Kidney (tissue), 14 donors: ENCODE results near the gene NTNG2. TPM values are rescaled to one million over a fixed set of nuclear protein-coding genes. Genes with fewer than 3 reads are reported as not detected.

ENCODE experiments used
- DNase-seq, 5 donors: peaks; one replicate each; pipeline ENCODE4 v3.0.0-alpha.2; 2013 to 2020
- FAIRE-seq: peaks from 2 replicates; lab custom pipeline; 2012; peaks lifted over from hg19 to GRCh38; lab: Jason Lieb, UNC
- H3K27ac ChIP-seq, 2 donors: one replicate each; pipeline ENCODE4 v1.7.0; 2013; ENCODE audit warnings: low read depth in 2 of 2, low read length in 2 of 2, inconsistent platforms in 1 of 2
- H3K27me3 ChIP-seq: one replicate; pipeline ENCODE4 v1.7.1; 2013; ENCODE audit warnings: low read length, inconsistent platforms; ENCODE audit not compliant: control insufficient read depth, insufficient read depth
- H3K36me3 ChIP-seq, 3 donors: one replicate each; pipeline versions ENCODE4 v1.7.0 to v1.7.1; 2013; ENCODE audit warnings: low read length in 3 of 3, control low read depth in 1 of 3, inconsistent platforms in 1 of 3; ENCODE audit not compliant: insufficient read depth in 3 of 3, control insufficient read depth in 2 of 3
- H3K4me1 ChIP-seq, 3 donors: one replicate each; pipeline versions ENCODE4 v1.7.0 to v1.7.1; 2013; ENCODE audit warnings: low read length in 3 of 3, inconsistent platforms in 1 of 3, low read depth in 1 of 3; ENCODE audit not compliant: control insufficient read depth in 2 of 3, insufficient read depth in 2 of 3
- H3K4me3 ChIP-seq, 3 donors: one replicate each; pipeline versions ENCODE4 v1.7.0 to v1.8.1; 2013; ENCODE audit warnings: low read length in 3 of 3, control low read depth in 1 of 3, inconsistent platforms in 1 of 3
- H3K9ac ChIP-seq, 3 donors: one replicate each; pipeline versions ENCODE4 v1.7.0 to v1.7.1; 2013; ENCODE audit warnings: low read length in 3 of 3, control low read depth in 1 of 3, inconsistent platforms in 1 of 3
- H3K9me3 ChIP-seq, 3 donors: one replicate each; pipeline versions ENCODE4 v1.7.0 to v1.7.1; 2013; ENCODE audit warnings: low read length in 3 of 3, control low read depth in 1 of 3, inconsistent platforms in 1 of 3; ENCODE audit not compliant: control insufficient read depth in 2 of 3, insufficient read depth in 1 of 3
- CTCF ChIP-seq: IDR thresholded peaks from 3 replicates; pipeline ENCODE4 v1.5.1; 2012; ENCODE audit warnings: mild to moderate bottlenecking, moderate library complexity, borderline replicate concordance; ENCODE audit not compliant: insufficient read depth; ENCODE audit errors: extremely low read depth
- intact Hi-C: fragments of 100-400 bp; cut with DNase I; formaldehyde crosslinking; loops from one replicate; pipeline ENCODE4 v1.11.1; 2022
- polyA plus RNA-seq: library from polyadenylated mRNA; stranded (reverse); fragments of 350-450 nt; fragmentation: Illumina TruSeq; extraction: RNeasy Lipid Tissue Mini Kit (QIAGEN cat#74804); gene quantifications from one replicate; pipeline ENCODE4 v1.2.3, GENCODE V29; 2014; ENCODE audit warnings: low read depth, low replicate concordance; ENCODE audit not compliant: insufficient read depth
- total RNA-seq: library from RNA; stranded (reverse); fragmentation: NEBNext Ultra II Directional; extraction: Animal tissue kit (Norgen Biotek cat#: 25700); gene quantifications from one replicate; pipeline ENCODE4 v1.2.1, GENCODE V29; 2021
- donor health status: control.
- donor health status: control.
- donor health status: control.
- donor health status: control.
- donor health status: control.
- donor health status: DM: yes; HTN: yes; CAD: no.
- donor health status: Normal renal cell carcinoma (clear cell type).

The NTNG2 gene
- total and polyA plus RNA-seq, 2 donors from 2014 or later = 0.54 to 2.2 TPM

GRCh38 chr9:132214027-132214622, 52.3 kb downstream of the NTNG2 start:
- TF ChIP-seq CTCF = no peak
- intact Hi-C loops = no loop called here
- Histone ChIP-seq H3K9ac (no peak overlapping the region), H3K36me3 (no peaks in the 10 kb centered on the region), H3K27me3 (no peaks in the 10 kb centered on the region), H3K27ac (no peak overlapping the region), H3K9me3 (no peaks in the 10 kb centered on the region), H3K4me1 (no peaks in the 10 kb centered on the region), H3K4me3 (no peak overlapping the region)
- FAIRE-seq = no peak
- peak in 4 of 5 donors; percentile 76 to 82 (median 81) for DNase-seq

GRCh38 chr9:132216861-132217619, 55.2 kb downstream of the NTNG2 start:
- TF ChIP-seq CTCF = no peak
- Histone ChIP-seq H3K4me3 (no peak overlapping the region), H3K27ac (no peak overlapping the region), H3K27me3 (no peaks in the 10 kb centered on the region), H3K9me3 (no peaks in the 10 kb centered on the region), H3K36me3 (no peaks in the 10 kb centered on the region), H3K4me1 (no peaks in the 10 kb centered on the region), H3K9ac (no peak overlapping the region)
- FAIRE-seq = no peak
- DNase-seq = no peak
- intact Hi-C loops = no loop called here

DNA sequence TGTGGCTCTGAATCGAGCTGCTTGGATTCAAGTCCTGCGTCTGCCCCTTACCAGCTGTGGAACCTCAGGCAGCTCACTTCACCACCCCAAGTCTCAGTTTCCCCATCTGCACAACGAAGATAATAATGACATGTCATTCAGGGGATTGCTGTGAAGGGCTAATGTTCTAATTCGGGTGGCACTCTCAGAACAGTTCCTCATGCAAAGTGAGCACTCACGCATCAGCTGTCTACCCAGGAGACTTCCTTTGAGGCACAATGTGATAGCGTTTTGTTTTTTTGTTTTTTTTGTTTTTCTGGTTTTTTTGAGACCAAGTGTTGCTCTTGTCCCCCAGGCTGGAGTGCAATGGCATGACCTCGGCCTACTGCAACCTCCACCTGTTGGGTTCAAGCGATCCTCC, 56.4 kb downstream of the NTNG2 start:
- FAIRE-seq (no peak), DNase-seq (no peak)
- intact Hi-C loops = no loop called here
- no peaks in the 10 kb centered on the region for H3K4me1 ChIP-seq
- no peak overlapping the region for H3K4me3 ChIP-seq
- H3K36me3 ChIP-seq = no peaks in the 10 kb centered on the region
- TF ChIP-seq CTCF = no peak
- no peak overlapping the region for H3K9ac ChIP-seq
- H3K27me3 ChIP-seq = no peaks in the 10 kb centered on the region
- H3K9me3 ChIP-seq = no peaks in the 10 kb centered on the region
- H3K27ac ChIP-seq = no peak overlapping the region
